ENCODE measurements around the gene FAM170B. TPM values are rescaled to one million over a fixed set of nuclear protein-coding genes. Genes with fewer than 3 reads are reported as not detected.

FAM170B gene
- total RNA-seq, 1 donor from 2014 or later = not detected

GRCh38 chr10:49165821-49166483 is 32.1 kb upstream of the FAM170B start:
- H3K27me3 Mint-ChIP-seq (ENCODE audit: insufficient read depth, low read depth) = peaks cover 15% of the 10 kb centered on the region
- H3K9ac ChIP-seq = no peak overlapping the region
- no peak for TF ChIP-seq CTCF (IDR thresholded peaks at IDR 0.05)
- TF ChIP-seq EZH2 (IDR thresholded peaks at IDR 0.05) = no peak
- TF ChIP-seq EZH2phosphoT487 (IDR thresholded peaks at IDR 0.05) = no peak
- H3K4me1 Mint-ChIP-seq = peaks cover 15% of the 10 kb centered on the region
- H4K20me1 ChIP-seq (ENCODE audit: low read depth) = no peaks in the 10 kb centered on the region
- no peak overlapping the region for H3K4me3 Mint-ChIP-seq
- no peak for DNase-seq (ENCODE audit: low spot score)
- H3K36me3 ChIP-seq = no peaks in the 10 kb centered on the region
- no peak overlapping the region for H3K4me3 ChIP-seq
- no peaks in the 10 kb centered on the region for H3F3A ChIP-seq (ENCODE audit: low read depth)
- peaks cover 3% of the 10 kb centered on the region for H3K9me3 Mint-ChIP-seq
- no peaks in the 10 kb centered on the region for H3K9me3 ChIP-seq (ENCODE audit: low read depth)
- H3K27ac Mint-ChIP-seq = no peak overlapping the region
- H3K4me1 ChIP-seq = no peaks in the 10 kb centered on the region
- no peaks in the 10 kb centered on the region for H3K79me2 ChIP-seq (ENCODE audit: low read depth)
- H3K27me3 ChIP-seq = no peaks in the 10 kb centered on the region
- H3K27ac ChIP-seq = no peak overlapping the region
- H2AFZ ChIP-seq (replicated peaks) = no peak overlapping the region
- H3K36me3 Mint-ChIP-seq = no peaks in the 10 kb centered on the region
- no peak overlapping the region for H3K4me2 ChIP-seq

- no peaks in the 10 kb centered on the region for H3F3A ChIP-seq (ENCODE audit: low read depth)
- no peak overlapping the region for H3K9ac ChIP-seq
- Mint-ChIP-seq H3K36me3 (no peaks in the 10 kb centered on the region), H3K4me3 (no peak overlapping the region), H3K4me1 (peaks cover 15% of the 10 kb centered on the region), H3K9me3 (peaks cover 3% of the 10 kb centered on the region), H3K27ac (no peak overlapping the region), H3K27me3 (ENCODE audit: insufficient read depth, low read depth) (peaks cover 15% of the 10 kb centered on the region)
- TF ChIP-seq CTCF (IDR thresholded peaks at IDR 0.05) (no peak), EZH2 (IDR thresholded peaks at IDR 0.05) (no peak), EZH2phosphoT487 (IDR thresholded peaks at IDR 0.05) (no peak)
- no peak for DNase-seq (ENCODE audit: low spot score)
- no peaks in the 10 kb centered on the region for H3K36me3 ChIP-seq
- no peaks in the 10 kb centered on the region for H4K20me1 ChIP-seq (ENCODE audit: low read depth)
- no peak overlapping the region for H3K27ac ChIP-seq
- H3K4me2 ChIP-seq = no peak overlapping the region
- no peak overlapping the region for H3K4me3 ChIP-seq
- H3K4me1 ChIP-seq = no peaks in the 10 kb centered on the region
- no peaks in the 10 kb centered on the region for H3K9me3 ChIP-seq (ENCODE audit: low read depth)
- no peaks in the 10 kb centered on the region for H3K79me2 ChIP-seq (ENCODE audit: low read depth)
- H2AFZ ChIP-seq (replicated peaks) = no peak overlapping the region
- H3K27me3 ChIP-seq = no peaks in the 10 kb centered on the region
These were observed 31.4 kb upstream of the FAM170B start for GRCh38 chr10:49165259-49165658.

- no peak overlapping the region for H3K27ac ChIP-seq
- no peaks in the 10 kb centered on the region for H3K36me3 ChIP-seq
- TF ChIP-seq EZH2 (IDR thresholded peaks at IDR 0.05) (no peak), CTCF (IDR thresholded peaks at IDR 0.05) (peak; percentile 73), EZH2phosphoT487 (IDR thresholded peaks at IDR 0.05) (no peak)
- DNase-seq (ENCODE audit: low spot score) = peak; percentile 72
- H3K4me1 ChIP-seq = no peaks in the 10 kb centered on the region
- no peaks in the 10 kb centered on the region for H3K79me2 ChIP-seq (ENCODE audit: low read depth)
- H3K36me3 Mint-ChIP-seq = no peaks in the 10 kb centered on the region
- no peaks in the 10 kb centered on the region for H3K27me3 ChIP-seq
- no peak overlapping the region for H3K27ac Mint-ChIP-seq
- no peak overlapping the region for H3K4me2 ChIP-seq
- no peaks in the 10 kb centered on the region for H4K20me1 ChIP-seq (ENCODE audit: low read depth)
- no peak overlapping the region for H3K4me3 ChIP-seq
- no peak overlapping the region for H3K9ac ChIP-seq
- H3K9me3 Mint-ChIP-seq = peaks cover 3% of the 10 kb centered on the region
- no peak overlapping the region for H3K4me3 Mint-ChIP-seq
- H2AFZ ChIP-seq (replicated peaks) = no peak overlapping the region
- H3F3A ChIP-seq (ENCODE audit: low read depth) = no peaks in the 10 kb centered on the region
- H3K27me3 Mint-ChIP-seq (ENCODE audit: insufficient read depth, low read depth) = peaks cover 13% of the 10 kb centered on the region
- no peaks in the 10 kb centered on the region for H3K9me3 ChIP-seq (ENCODE audit: low read depth)
- H3K4me1 Mint-ChIP-seq = peaks cover 12% of the 10 kb centered on the region
These were observed 30.9 kb upstream of the FAM170B start for GRCh38 chr10:49164559-49165188.

All from neural progenitor cell (in vitro differentiated cells).